K562 (cell line): ENCODE results near the gene CTCFL.

ENCODE experiments used
- BDP1 ChIP-seq: IDR thresholded peaks from 3 replicates; pipeline ENCODE4 v1.6.1; 2011; ENCODE audit not compliant: insufficient read length, insufficient read depth
- NFIC ChIP-seq: fragments of 450-650 bp; IDR thresholded peaks from 2 replicates; pipeline ENCODE4 v1.6.1; 2017; ENCODE audit warnings: mild to moderate bottlenecking, inconsistent platforms
- TF ChIP-seq, protein P1 (sequence below): fragments of 450-650 bp; IDR thresholded peaks from 2 replicates; pipeline ENCODE4 v1.6.1; 2016; ENCODE audit warnings: borderline replicate concordance

DNA sequence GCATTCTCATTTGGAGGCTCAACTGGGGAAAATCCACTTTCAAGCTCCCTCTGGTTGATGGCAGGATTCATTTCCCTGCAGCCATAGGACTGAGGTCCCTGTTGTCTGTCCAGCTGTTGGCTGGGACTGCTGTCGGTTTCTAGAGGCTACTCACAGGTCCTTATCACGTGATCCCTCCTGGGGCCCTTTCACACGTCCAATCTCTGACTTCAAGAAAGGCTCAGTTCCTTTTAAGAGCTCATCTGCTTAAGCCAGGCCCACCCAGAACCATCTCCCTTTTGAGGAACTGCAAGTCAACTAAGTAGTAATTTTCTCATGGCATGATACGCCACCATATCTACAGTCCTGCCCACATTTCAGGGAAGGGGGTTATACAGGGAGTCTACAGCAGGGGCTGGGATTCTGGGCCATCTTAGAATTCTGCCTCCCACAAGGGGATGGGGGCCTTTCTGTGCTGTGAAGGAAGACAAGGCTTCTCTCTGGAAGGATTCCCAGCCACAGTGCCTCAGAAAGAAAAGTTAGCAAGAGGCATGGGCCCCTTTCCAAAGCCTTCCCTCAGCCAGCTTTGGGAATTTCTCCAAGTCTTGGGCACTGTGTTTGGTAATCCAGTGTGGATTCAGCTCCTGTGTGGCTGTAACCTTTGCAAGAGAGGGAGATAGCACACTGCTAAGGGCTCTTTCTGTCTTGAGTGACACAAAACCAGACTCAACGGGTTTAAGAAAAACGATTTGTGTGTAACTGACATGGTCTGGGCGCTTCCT is 66.4 kb downstream of the CTCFL start:
- TF ChIP-seq NFIC (no peak), BDP1 (no peak)
- TF ChIP-seq, protein P1, sequence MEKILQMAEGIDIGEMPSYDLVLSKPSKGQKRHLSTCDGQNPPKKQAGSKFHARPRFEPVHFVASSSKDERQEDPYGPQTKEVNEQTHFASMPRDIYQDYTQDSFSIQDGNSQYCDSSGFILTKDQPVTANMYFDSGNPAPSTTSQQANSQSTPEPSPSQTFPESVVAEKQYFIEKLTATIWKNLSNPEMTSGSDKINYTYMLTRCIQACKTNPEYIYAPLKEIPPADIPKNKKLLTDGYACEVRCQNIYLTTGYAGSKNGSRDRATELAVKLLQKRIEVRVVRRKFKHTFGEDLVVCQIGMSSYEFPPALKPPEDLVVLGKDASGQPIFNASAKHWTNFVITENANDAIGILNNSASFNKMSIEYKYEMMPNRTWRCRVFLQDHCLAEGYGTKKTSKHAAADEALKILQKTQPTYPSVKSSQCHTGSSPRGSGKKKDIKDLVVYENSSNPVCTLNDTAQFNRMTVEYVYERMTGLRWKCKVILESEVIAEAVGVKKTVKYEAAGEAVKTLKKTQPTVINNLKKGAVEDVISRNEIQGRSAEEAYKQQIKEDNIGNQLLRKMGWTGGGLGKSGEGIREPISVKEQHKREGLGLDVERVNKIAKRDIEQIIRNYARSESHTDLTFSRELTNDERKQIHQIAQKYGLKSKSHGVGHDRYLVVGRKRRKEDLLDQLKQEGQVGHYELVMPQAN, result no peak
